B cell (primary cell): ENCODE data around the gene NEAT1. TPM values are rescaled to one million over a fixed set of nuclear protein-coding genes. Genes with fewer than 3 reads are reported as not detected.

Experiments
- ATAC-seq: fragments of 200-7000 bp; cut with Tn5 transposase; one replicate; pipeline ENCODE4 v1.10.0; 2021; ENCODE audit warnings: low read depth, mild to moderate bottlenecking, moderate number of reproducible peaks, moderate library complexity
- CTCF ChIA-PET: fragments of 350-600 bp; sonication (Branson Sonifier 250); formaldehyde crosslinking; loops from one replicate; lab custom pipeline; 2021; ENCODE audit warnings: antibody characterized with exemption, inconsistent platforms; lab: Charles Lee
- POLR2A ChIA-PET: fragments of 350-600 bp; sonication (Branson Sonifier 250); formaldehyde crosslinking; loops from one replicate; lab custom pipeline; 2021; ENCODE audit warnings: antibody characterized with exemption; lab: Charles Lee
- DNase-seq: peaks from one replicate; pipeline ENCODE4 v3.0.0; 2013
- H2AFZ ChIP-seq: 2 replicates; pipeline ENCODE4 v1.6.1; 2012; ENCODE audit warnings: mild to moderate bottlenecking, low read depth, low read length; ENCODE audit not compliant: insufficient read depth, poor library complexity, severe bottlenecking
- H3K27ac ChIP-seq, 2 donors: 1 replicate in 1 of 2; 2 replicates in 1 of 2; pipeline ENCODE4 v1.5.1; 2012 to 2013; ENCODE audit warnings: low read length in 2 of 2, mild to moderate bottlenecking in 2 of 2, moderate library complexity in 1 of 2
- H3K27me3 ChIP-seq, 4 experiments: fragments of 200-600 bp in 1 of 4; sonication (generic) in 1 of 4; replicated peaks in 1 of 4; 1 replicate in 2 of 4; 2 replicates in 2 of 4; pipeline versions ENCODE4 v1.6.1 to v1.7.0; 2013 to 2016; ENCODE audit warnings: low read length in 3 of 4, mild to moderate bottlenecking in 2 of 4, mixed read lengths in 1 of 4, moderate library complexity in 1 of 4; ENCODE audit not compliant: insufficient read depth in 4 of 4, control insufficient read depth in 3 of 4; ENCODE audit errors: control extremely low read depth in 1 of 4
- H3K36me3 ChIP-seq, 2 experiments: replicated peaks in 1 of 2; 1 replicate in 1 of 2; 2 replicates in 1 of 2; pipeline versions ENCODE4 v1.6.1 to v1.7.1; 2013; ENCODE audit warnings: low read length in 1 of 2; ENCODE audit not compliant: insufficient read depth in 2 of 2, control insufficient read depth in 1 of 2; ENCODE audit errors: control extremely low read depth in 1 of 2, extremely low read depth in 1 of 2
- H3K4me1 ChIP-seq, 2 donors: fragments of 200-600 bp in 1 of 2; sonication (generic) in 1 of 2; 1 replicate in 1 of 2; 2 replicates in 1 of 2; pipeline versions ENCODE4 v1.5.1 to v1.6.1; 2013 to 2017; ENCODE audit warnings: low read length in 2 of 2; ENCODE audit not compliant: control insufficient read depth in 2 of 2, insufficient read depth in 2 of 2
- H3K4me2 ChIP-seq: replicated peaks from 2 replicates; pipeline ENCODE3; 2012; ENCODE audit warnings: mild to moderate bottlenecking, low read depth, low read length; ENCODE audit not compliant: poor library complexity, severe bottlenecking
- H3K4me3 ChIP-seq, 5 experiments: fragments of 200-600 bp in 1 of 5; sonication (generic) in 1 of 5; 1 replicate in 3 of 5; 2 replicates in 2 of 5; pipeline versions ENCODE4 v1.5.1 to v1.7.0; 2011 to 2016; ENCODE audit warnings: low read length in 4 of 5, mild to moderate bottlenecking in 4 of 5, low read depth in 2 of 5, control low read depth in 1 of 5, moderate library complexity in 1 of 5; ENCODE audit not compliant: insufficient read depth in 1 of 5; ENCODE audit errors: control extremely low read depth in 1 of 5, extremely low read depth in 1 of 5
- H3K79me2 ChIP-seq: fragments of 200-600 bp; sonication (generic); one replicate; pipeline ENCODE4 v1.6.0; 2016; ENCODE audit warnings: low read length; ENCODE audit not compliant: control insufficient read depth, insufficient read depth
- H3K9ac ChIP-seq: fragments of 200-600 bp; sonication (generic); 2 replicates; pipeline ENCODE4 v1.6.1; 2017; ENCODE audit warnings: mild to moderate bottlenecking, low read length, moderate library complexity
- H3K9me3 ChIP-seq, 3 donors: one replicate each; pipeline versions ENCODE4 v1.6.1 to v1.7.1; 2013; ENCODE audit warnings: low read length in 2 of 3; ENCODE audit not compliant: control insufficient read depth in 2 of 3, insufficient read depth in 1 of 3; ENCODE audit errors: control extremely low read depth in 1 of 3
- H4K20me1 ChIP-seq: 2 replicates; pipeline ENCODE4 v1.6.0; 2012; ENCODE audit warnings: mild to moderate bottlenecking, low read length; ENCODE audit not compliant: insufficient read depth, control insufficient read depth, poor library complexity, severe bottlenecking
- H3K27ac Mint-ChIP-seq: one replicate; pipeline ENCODE4 v1.8.0; 2021; ENCODE audit warnings: mixed read lengths
- H3K27me3 Mint-ChIP-seq: one replicate; pipeline ENCODE4 v1.8.0; 2021; ENCODE audit warnings: mixed read lengths
- H3K4me1 Mint-ChIP-seq: one replicate; pipeline ENCODE4 v1.8.0; 2021; ENCODE audit warnings: mixed read lengths
- H3K4me3 Mint-ChIP-seq: one replicate; pipeline ENCODE4 v1.8.0; 2021; ENCODE audit warnings: mixed read lengths
- H3K9me3 Mint-ChIP-seq: one replicate; pipeline ENCODE4 v1.8.0; 2022; ENCODE audit warnings: mixed read lengths; ENCODE audit not compliant: insufficient read depth
- EZH2 ChIP-seq: IDR thresholded peaks from 2 replicates; pipeline ENCODE4 v1.6.1; 2012; ENCODE audit warnings: borderline replicate concordance, low read depth, mild to moderate bottlenecking, moderate library complexity, low read length; ENCODE audit not compliant: insufficient read depth, poor library complexity, severe bottlenecking
- WGBS: methylation state at CpG from one replicate; pipeline ENCODE4 v1.1.5; 2013; ENCODE audit warnings: missing lambda C conversion rate; ENCODE audit not compliant: insufficient coverage; 5-methylcytosine and 5-hydroxymethylcytosine counted together
- intact Hi-C: fragments of 100-400 bp; cut with micrococcal nuclease; formaldehyde crosslinking; loops from one replicate; pipeline ENCODE4 v1.10.0; 2022
- polyA plus RNA-seq: library from polyadenylated mRNA; depleted of rRNA; stranded (reverse); fragments of >200 nt; gene quantifications from 2 replicates; pipeline ENCODE4 v1.2.3, GENCODE V29; 2012
- total RNA-seq, 2 donors: library from RNA; stranded (reverse); fragments of 120-200 nt in 1 of 2; gene quantifications; 1 replicate in 1 of 2; 2 replicates in 1 of 2; pipeline versions ENCODE4 v1.2.3 to v1.2.4, GENCODE V29; 2013 to 2022
- TF ChIP-seq, protein P1 (sequence below): fragments of 200-600 bp; IDR thresholded peaks from one replicate; pipeline ENCODE4 v1.8.0; 2022; ENCODE audit warnings: antibody characterized with exemption, mild to moderate bottlenecking

Gene NEAT1
- total and polyA plus RNA-seq, 2 donors (not counting 1 experiment from before 2014, with no cell fraction given), result 66.7 to 1,642 TPM

DNA sequence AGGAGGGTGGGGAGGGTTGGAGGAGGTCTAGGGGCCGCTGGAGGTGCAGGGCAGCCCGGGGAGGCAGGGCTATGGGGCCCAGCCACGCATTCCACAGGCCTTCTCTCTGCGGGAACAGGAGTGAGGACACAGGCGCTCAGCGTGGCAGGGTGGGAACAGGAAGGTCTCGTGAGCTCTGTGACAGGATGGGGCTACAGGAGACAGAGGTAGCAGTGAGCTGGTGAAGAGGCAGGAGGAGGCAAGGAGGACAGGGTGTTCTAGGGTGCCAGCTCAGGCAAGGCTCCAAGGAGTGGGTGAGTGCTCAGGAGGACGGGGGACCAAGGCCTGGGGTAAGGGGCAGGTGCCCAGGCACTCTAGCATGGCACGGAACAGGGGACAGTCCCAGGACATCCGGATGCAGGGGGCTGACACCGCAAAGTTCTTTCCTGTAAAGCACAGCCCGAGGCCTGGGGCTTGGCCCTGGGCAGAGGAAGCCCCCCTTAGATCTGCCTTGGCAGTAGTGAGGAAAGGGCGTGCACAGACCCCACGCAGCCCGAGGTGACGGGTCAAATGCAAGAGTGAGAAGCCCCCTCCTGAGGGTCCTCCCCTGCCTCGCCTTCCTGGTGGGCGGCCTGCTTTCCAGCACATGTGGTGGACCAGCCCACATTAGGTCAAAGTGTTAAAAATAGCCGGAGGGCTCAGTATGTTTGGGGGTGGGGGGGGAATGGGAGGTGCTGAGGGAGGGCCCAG, 4.7 kb upstream of the NEAT1 start:
- no peak for TF ChIP-seq EZH2
- TF ChIP-seq, protein P1, sequence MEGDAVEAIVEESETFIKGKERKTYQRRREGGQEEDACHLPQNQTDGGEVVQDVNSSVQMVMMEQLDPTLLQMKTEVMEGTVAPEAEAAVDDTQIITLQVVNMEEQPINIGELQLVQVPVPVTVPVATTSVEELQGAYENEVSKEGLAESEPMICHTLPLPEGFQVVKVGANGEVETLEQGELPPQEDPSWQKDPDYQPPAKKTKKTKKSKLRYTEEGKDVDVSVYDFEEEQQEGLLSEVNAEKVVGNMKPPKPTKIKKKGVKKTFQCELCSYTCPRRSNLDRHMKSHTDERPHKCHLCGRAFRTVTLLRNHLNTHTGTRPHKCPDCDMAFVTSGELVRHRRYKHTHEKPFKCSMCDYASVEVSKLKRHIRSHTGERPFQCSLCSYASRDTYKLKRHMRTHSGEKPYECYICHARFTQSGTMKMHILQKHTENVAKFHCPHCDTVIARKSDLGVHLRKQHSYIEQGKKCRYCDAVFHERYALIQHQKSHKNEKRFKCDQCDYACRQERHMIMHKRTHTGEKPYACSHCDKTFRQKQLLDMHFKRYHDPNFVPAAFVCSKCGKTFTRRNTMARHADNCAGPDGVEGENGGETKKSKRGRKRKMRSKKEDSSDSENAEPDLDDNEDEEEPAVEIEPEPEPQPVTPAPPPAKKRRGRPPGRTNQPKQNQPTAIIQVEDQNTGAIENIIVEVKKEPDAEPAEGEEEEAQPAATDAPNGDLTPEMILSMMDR, result no peak
- under 1% methylated on average over 16 of the region's 19 CpGs for WGBS
- Histone ChIP-seq H3K4me3 (peak overlapping the region; percentile 23 to 86 (median 53)), H3K4me1 (peaks cover 57 to 74% of the 10 kb centered on the region in 2 donors), H3K79me2 (peaks cover 61% of the 10 kb centered on the region), H3K4me2 (peak overlapping the region; percentile 94), H3K9ac (peak overlapping the region; percentile 77), H3K9me3 (no peaks in the 10 kb centered on the region), H3K27me3 (no peaks in the 10 kb centered on the region), H4K20me1 (no peaks in the 10 kb centered on the region), H3K27ac (peak overlapping the region; percentile 91 to 97), H2AFZ (peak overlapping the region; percentile 74), H3K36me3 (no peaks in the 10 kb centered on the region)
- intact Hi-C loops, result loop anchor here (2.0 kb wide), 2 partner anchors 55 to 63 kb away; partner anchors contain the start of gene TIGD3
- ChIA-PET POLR2A (interaction anchor here (0.6 to 16.5 kb wide), 25 partner anchors 9 to 1939 kb away, joined by 3 to 1159 read pairs (median 6); partner anchors contain the start of genes DPF2, FRMD8, MALAT1 and SCYL1), CTCF (interaction anchor here (0.6 to 14.9 kb wide), 15 partner anchors 12 to 283 kb away, joined by 3 to 541 read pairs (median 12); partner anchors contain the start of genes MALAT1 and SLC25A45)
- H3K9me3 Mint-ChIP-seq, result no peaks in the 10 kb centered on the region
- no peaks in the 10 kb centered on the region for H3K27me3 Mint-ChIP-seq
- DNase-seq (peak; percentile 68), ATAC-seq (peak; percentile 0)
- peak overlapping the region; percentile 100 for H3K27ac Mint-ChIP-seq
- peaks cover 67% of the 10 kb centered on the region for H3K4me1 Mint-ChIP-seq
- peak overlapping the region; percentile 96 for H3K4me3 Mint-ChIP-seq

DNA sequence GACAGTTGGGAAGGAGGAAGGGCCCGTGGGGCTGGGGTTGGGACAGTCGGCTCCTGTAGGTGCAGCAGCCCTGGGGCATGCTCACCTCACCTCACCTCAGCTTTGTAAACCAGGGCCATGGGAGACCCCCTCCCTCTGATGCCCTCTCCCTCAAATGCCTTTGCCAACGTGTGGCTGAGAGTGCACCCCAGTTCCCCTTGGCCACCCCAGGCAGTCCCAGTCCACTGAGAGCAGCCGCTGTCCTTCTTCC, 4.2 kb upstream of the NEAT1 start:
- 0% methylated on average over 2 of the region's 4 CpGs for WGBS
- intact Hi-C loops, result loop anchor here (2.0 kb wide), 1 partner anchor 64 kb away; the partner anchor contains the start of gene TIGD3
- POLR2A ChIA-PET, result interaction anchor here (0.6 to 16.5 kb wide), 23 partner anchors 9 to 1938 kb away, joined by 3 to 1159 read pairs (median 7); partner anchors contain the start of genes DPF2, FRMD8, MALAT1 and SCYL1

More for the DNA sequence above, 4.2 kb upstream of the NEAT1 start:
- H3K4me1 Mint-ChIP-seq, result peaks cover 69% of the 10 kb centered on the region
- Histone ChIP-seq H4K20me1 (no peaks in the 10 kb centered on the region), H3K27ac (peak overlapping the region; percentile 91 to 97), H3K27me3 (no peaks in the 10 kb centered on the region), H2AFZ (peak overlapping the region; percentile 78), H3K36me3 (no peaks in the 10 kb centered on the region), H3K4me1 (peaks cover 62 to 79% of the 10 kb centered on the region in 2 donors), H3K9ac (peak overlapping the region; percentile 77), H3K4me3 (peak overlapping the region; percentile 26 to 86 (median 53)), H3K4me2 (peak overlapping the region; percentile 94), H3K9me3 (no peaks in the 10 kb centered on the region), H3K79me2 (peaks cover 61% of the 10 kb centered on the region)
- peak overlapping the region; percentile 96 for H3K4me3 Mint-ChIP-seq
- DNase-seq (no peak), ATAC-seq (no peak)
- CTCF ChIA-PET, result interaction anchor here (0.6 to 14.9 kb wide), 9 partner anchors 11 to 133 kb away, joined by 3 to 541 read pairs (median 12); partner anchors contain the start of genes FRMD8, MALAT1 and SLC25A45
- peak overlapping the region; percentile 100 for H3K27ac Mint-ChIP-seq
- no peaks in the 10 kb centered on the region for H3K27me3 Mint-ChIP-seq
- no peaks in the 10 kb centered on the region for H3K9me3 Mint-ChIP-seq
- TF ChIP-seq, protein P1, result no peak
- TF ChIP-seq EZH2, result no peak
